Activated CD4-positive, alpha-beta T cell treated with anti-CD3 and anti-CD28 coated beads, Interleukin-2, amount 10 ng/mL, durations not matched to agents 24 days and 14 days (primary cell): Measurements from ENCODE around the gene CCDC85A. TPM values are rescaled to one million over a fixed set of nuclear protein-coding genes. Genes with fewer than 3 reads are reported as not detected.

Source experiments
- DNase-seq: peaks from one replicate; pipeline ENCODE4 v3.0.0; 2022
- H3K27ac Mint-ChIP-seq: one replicate; pipeline ENCODE4 v1.8.0; 2022; ENCODE audit warnings: mild to moderate bottlenecking, mixed read lengths
- H3K27me3 Mint-ChIP-seq: one replicate; pipeline ENCODE4 v1.8.0; 2022; ENCODE audit warnings: mixed read lengths
- H3K36me3 Mint-ChIP-seq: one replicate; pipeline ENCODE4 v1.8.0; 2022; ENCODE audit warnings: low read depth, mild to moderate bottlenecking, mixed read lengths
- H3K4me1 Mint-ChIP-seq: one replicate; pipeline ENCODE4 v1.8.0; 2021; ENCODE audit warnings: mixed read lengths
- H3K4me3 Mint-ChIP-seq: one replicate; pipeline ENCODE4 v1.8.0; 2022; ENCODE audit warnings: mild to moderate bottlenecking, moderate library complexity, mixed read lengths
- H3K9me3 Mint-ChIP-seq: one replicate; pipeline ENCODE4 v1.8.0; 2021; ENCODE audit warnings: mixed read lengths
- intact Hi-C: fragments of 100-400 bp; cut with micrococcal nuclease; formaldehyde crosslinking; loops from one replicate; pipeline ENCODE4 v1.15.1; 2023
- total RNA-seq: library from RNA; stranded (reverse); gene quantifications from 2 replicates; pipeline ENCODE4 v1.2.3, GENCODE V29; 2022

Gene CCDC85A
- total RNA-seq, 1 donor from 2014 or later: not detected

DNA sequence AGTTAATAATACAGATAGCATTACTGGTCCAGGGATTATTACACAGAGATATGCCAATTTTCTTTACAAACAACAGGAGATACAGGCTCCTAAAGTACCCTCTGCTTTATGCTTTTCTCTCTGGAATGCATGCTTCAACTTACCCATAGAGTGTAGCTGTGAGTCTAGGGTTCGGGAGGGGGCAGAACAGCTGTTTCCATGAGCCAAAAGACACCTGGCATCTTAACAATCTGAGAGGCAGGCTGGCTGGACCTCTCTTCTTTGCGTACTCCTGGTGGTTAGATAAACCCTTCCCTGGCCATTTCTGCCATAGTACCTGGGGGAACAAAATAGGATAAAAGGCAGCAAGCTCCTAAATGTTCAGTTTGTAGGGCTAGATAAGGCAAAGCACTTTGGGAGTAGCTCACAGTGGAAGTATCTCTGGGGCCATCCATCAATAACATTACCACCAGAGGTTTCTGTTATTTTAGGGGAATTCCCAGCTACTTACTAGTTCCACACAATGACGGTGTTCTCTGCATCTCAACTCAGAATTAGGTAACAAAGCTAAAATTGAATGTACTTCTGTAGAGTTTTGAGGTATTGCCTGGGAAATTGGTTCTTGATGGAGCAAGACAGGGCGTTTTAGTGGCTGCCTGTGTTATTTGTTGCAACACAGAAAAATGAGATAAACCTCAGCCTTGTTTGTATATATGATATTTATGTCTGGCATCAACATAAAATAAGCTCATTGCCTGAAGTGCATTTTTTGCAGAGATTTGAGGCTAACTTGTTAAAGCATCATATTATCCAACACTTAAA lies 6.2 kb upstream of the CCDC85A start:
- intact Hi-C loops: no loop called here
- H3K36me3 Mint-ChIP-seq: no peaks in the 10 kb centered on the region
- H3K4me1 Mint-ChIP-seq: no peaks in the 10 kb centered on the region
- peaks cover 12% of the 10 kb centered on the region for H3K27me3 Mint-ChIP-seq
- no peaks in the 10 kb centered on the region for H3K9me3 Mint-ChIP-seq
- DNase-seq: no peak
- H3K27ac Mint-ChIP-seq: no peak overlapping the region
- H3K4me3 Mint-ChIP-seq: no peak overlapping the region

DNA sequence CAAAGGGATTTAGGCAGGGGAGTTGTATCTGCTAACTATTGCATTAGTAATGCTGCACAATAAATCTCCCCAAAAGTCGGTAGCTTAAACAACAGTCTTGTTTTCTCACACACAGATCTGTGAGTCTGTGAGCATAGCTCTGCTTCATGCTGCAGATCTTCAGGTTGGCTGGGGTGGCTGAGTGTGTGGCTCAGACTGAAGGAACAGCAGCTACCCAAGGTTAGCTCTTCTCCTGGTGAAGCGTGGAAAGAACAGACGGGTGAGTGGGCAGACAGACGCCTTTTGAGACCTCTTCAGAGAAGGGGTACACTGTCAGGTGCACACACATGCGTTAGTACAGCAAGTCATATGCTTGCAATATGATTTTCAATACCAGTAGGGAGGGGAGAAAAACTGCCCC lies 3.9 kb upstream of the CCDC85A start:
- H3K27me3 Mint-ChIP-seq: peaks cover 19% of the 10 kb centered on the region
- no peaks in the 10 kb centered on the region for H3K36me3 Mint-ChIP-seq
- no peaks in the 10 kb centered on the region for H3K9me3 Mint-ChIP-seq
- H3K27ac Mint-ChIP-seq: no peak overlapping the region
- H3K4me1 Mint-ChIP-seq: peaks cover 2% of the 10 kb centered on the region
- no peak for DNase-seq
- intact Hi-C loops: loop anchor here (5.0 kb wide), 2 partner anchors 567 to 1317 kb away; no protein-coding TSS in a partner anchor
- no peak overlapping the region for H3K4me3 Mint-ChIP-seq

DNA sequence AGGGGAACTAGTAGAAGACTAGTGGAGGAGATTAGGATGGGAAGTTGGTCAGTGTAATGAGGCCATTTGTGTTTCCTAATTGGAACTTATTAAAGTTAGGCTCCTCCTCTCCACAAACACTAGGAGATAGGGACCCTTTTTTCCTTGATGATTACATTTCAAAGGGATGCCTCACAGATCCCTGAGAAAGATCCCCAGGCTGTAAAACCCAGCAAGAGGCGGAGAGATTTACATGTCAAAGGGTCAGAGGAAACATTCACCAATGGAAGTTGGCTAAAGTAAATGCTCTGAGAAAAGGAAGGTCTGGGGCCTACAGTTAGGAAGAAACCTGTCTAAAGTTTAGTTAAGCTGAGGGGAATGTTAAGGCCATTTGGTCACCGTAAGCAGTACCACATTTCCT lies 1.4 kb upstream of the CCDC85A start:
- H3K27ac Mint-ChIP-seq: no peak overlapping the region
- peaks cover 5% of the 10 kb centered on the region for H3K4me1 Mint-ChIP-seq
- H3K27me3 Mint-ChIP-seq: peaks cover 43% of the 10 kb centered on the region
- no peaks in the 10 kb centered on the region for H3K9me3 Mint-ChIP-seq
- DNase-seq: no peak
- no peak overlapping the region for H3K4me3 Mint-ChIP-seq
- no peaks in the 10 kb centered on the region for H3K36me3 Mint-ChIP-seq
- intact Hi-C loops: loop anchor here (2.0 to 5.0 kb wide), 3 partner anchors 565 to 1334 kb away; no protein-coding TSS in a partner anchor

DNA sequence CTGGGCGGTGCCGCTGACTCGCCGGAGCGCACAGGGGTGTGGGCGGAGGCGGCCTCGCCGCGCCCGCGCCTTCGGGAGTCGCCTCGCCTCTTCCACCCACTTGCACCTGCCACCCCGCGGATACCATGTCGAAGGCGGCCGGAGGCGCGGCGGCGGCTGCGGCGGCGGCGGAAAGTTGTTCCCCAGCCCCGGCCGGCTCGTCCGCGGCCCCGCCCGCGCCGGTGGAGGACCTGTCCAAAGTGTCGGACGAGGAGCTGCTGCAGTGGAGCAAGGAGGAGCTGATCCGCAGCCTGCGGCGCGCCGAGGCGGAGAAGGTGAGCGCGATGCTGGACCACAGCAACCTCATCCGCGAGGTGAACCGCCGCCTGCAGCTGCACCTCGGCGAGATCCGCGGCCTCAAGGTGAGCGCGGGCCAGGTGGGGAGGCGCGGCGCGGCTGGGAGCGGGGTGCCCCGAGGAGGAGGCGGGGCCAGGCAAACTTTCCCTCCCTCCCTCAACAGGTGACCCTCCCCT lies 766 bp downstream of the CCDC85A start:
- H3K36me3 Mint-ChIP-seq: no peaks in the 10 kb centered on the region
- no peaks in the 10 kb centered on the region for H3K9me3 Mint-ChIP-seq
- no peak overlapping the region for H3K27ac Mint-ChIP-seq
- peaks cover 50% of the 10 kb centered on the region for H3K27me3 Mint-ChIP-seq
- peaks cover 5% of the 10 kb centered on the region for H3K4me1 Mint-ChIP-seq
- intact Hi-C loops: loop anchor here (5.0 kb wide), 2 partner anchors 563 to 1313 kb away; no protein-coding TSS in a partner anchor
- DNase-seq: peak; percentile 56
- H3K4me3 Mint-ChIP-seq: no peak overlapping the region

DNA sequence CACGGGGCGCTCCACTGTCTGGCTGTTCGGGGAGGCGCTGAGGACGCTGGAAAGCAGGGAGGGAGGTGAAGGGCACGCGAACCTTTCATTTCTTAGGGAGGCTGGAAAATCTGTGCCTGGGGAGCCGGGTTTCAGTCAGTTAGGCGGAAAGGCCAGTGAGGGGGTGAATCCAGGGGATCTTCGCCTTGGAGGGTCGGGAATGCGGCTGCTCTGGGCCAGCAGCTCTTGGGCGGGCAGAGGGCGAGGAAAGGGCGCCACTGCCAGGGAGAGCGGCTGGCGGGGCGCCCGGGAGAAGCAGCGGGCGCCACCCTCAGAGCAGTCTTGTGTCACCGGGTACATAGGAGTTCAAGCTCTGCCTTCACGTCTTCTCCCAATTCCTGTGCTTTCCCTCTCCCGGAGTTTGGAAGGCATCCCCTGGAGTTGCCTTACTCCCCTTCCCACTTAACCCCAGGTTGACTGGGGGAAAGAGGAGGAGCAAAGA lies 1.4 kb downstream of the CCDC85A start:
- Mint-ChIP-seq H3K9me3 (no peaks in the 10 kb centered on the region), H3K27ac (no peak overlapping the region), H3K36me3 (no peaks in the 10 kb centered on the region), H3K27me3 (peaks cover 50% of the 10 kb centered on the region), H3K4me3 (peak overlapping the region; percentile 50), H3K4me1 (peaks cover 5% of the 10 kb centered on the region)
- intact Hi-C loops: no loop called here
- DNase-seq: no peak

DNA sequence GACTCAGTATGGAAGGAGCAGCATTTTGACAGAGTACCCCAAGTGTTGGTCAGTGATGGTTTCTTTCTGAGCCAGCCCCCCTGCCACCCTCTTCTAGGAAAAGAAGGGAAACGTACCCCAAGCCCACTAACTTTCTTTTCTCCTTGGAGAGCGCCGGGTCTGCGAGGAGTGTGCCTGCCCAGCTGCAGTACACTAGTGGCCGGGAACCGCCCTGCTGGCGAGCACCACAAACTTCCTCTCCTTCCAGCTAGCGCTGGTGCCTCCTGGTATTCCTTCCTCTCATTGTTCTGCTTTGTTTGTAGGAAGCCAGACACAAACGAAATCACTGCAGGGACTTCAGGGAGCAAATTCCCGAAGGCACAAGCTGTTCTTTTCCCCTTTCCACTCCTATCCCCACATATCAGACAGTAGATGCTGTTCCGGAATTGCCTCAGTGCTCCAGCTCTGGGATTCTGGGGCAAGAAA lies 1.8 kb downstream of the CCDC85A start:
- no peak for DNase-seq
- Mint-ChIP-seq H3K9me3 (no peaks in the 10 kb centered on the region), H3K27me3 (peaks cover 50% of the 10 kb centered on the region), H3K36me3 (no peaks in the 10 kb centered on the region), H3K4me3 (peak overlapping the region; percentile 50), H3K27ac (no peak overlapping the region), H3K4me1 (peaks cover 5% of the 10 kb centered on the region)
- intact Hi-C loops: no loop called here

DNA sequence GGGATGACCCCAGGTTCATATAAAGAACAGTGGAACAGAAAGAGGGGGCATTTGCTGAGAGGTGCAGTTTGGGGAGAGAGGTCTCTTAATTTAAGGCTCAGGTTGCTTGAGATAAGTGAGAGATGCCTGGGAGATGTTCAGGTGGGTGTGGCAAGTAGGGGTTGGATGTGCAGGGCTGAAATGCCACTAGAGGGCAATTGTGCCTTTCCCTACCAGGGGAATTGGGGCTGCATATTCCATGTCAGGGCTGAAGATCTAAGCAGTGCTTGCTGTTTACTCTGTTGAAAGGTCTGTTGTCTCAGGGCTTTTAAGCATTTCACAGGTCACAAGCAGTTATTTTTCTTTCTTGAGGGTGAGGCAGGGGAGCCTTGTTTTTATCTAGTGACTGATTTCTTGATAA lies 7.8 kb downstream of the CCDC85A start:
- Mint-ChIP-seq H3K36me3 (no peaks in the 10 kb centered on the region), H3K27ac (no peak overlapping the region), H3K4me3 (no peak overlapping the region), H3K9me3 (no peaks in the 10 kb centered on the region), H3K4me1 (no peaks in the 10 kb centered on the region), H3K27me3 (peaks cover 15% of the 10 kb centered on the region)
- DNase-seq: no peak
- intact Hi-C loops: no loop called here

DNA sequence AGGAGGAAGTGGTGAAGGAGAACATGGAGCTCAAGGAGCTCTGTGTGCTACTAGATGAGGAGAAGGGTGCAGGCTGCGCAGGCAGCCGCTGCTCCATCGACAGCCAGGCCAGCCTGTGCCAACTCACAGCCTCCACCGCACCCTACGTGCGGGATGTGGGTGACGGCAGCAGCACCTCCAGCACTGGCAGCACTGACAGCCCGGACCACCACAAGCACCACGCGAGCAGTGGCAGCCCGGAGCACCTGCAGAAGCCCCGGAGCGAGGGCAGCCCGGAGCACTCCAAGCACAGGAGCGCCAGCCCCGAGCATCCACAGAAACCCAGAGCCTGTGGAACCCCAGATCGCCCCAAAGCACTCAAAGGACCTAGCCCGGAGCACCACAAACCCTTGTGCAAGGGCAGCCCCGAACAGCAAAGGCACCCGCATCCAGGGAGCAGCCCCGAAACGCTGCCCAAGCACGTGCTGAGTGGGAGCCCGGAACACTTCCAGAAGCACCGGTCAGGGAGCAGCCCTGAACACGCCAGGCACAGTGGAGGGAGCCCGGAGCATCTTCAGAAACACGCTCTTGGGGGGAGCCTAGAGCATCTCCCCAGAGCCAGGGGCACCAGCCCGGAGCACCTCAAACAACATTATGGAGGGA lies 9.0 kb downstream of the CCDC85A start:
- Mint-ChIP-seq H3K27ac (no peak overlapping the region), H3K27me3 (peaks cover 4% of the 10 kb centered on the region), H3K4me3 (no peak overlapping the region), H3K9me3 (no peaks in the 10 kb centered on the region), H3K4me1 (no peaks in the 10 kb centered on the region), H3K36me3 (no peaks in the 10 kb centered on the region)
- intact Hi-C loops: no loop called here
- no peak for DNase-seq

DNA sequence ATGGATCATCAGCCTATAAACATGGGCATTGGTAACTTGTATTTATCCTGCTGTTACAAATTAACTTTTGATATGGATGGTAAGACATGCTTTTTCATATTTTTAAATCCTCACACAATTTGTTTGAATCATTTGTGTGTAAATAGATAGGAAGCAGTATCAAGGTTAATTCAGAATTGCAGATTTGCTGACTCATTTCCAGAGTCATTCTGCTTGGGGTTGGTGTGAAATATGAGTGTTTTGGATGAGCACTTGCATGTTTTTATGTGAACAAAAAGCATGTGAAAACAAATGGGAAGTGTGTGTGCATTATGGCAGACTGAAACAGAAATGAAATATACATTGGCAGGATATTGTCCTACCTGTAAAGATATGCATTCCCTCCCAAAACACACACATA lies 11.8 kb downstream of the CCDC85A start:
- Mint-ChIP-seq H3K9me3 (no peaks in the 10 kb centered on the region), H3K27ac (no peak overlapping the region), H3K36me3 (no peaks in the 10 kb centered on the region), H3K4me3 (no peak overlapping the region), H3K4me1 (no peaks in the 10 kb centered on the region), H3K27me3 (no peaks in the 10 kb centered on the region)
- intact Hi-C loops: no loop called here
- DNase-seq: no peak

DNA sequence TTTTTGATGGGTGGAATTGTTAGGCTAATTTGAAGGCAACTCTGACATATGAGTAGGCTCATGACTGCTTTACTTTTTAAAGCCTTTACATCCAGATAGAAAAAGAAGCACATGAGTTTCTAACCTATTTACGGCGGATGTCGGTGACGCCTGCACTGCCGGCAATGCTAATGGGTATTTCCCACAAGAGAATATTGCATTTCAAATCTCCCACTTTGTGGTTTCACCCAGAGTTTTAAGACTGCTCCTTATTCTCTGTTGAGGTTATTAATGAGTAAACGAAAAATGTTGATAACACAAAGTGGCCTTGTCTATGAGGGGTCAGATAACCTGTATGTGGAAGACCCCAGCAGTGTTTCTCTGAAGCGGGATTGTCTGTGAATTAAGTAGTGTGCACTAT lies 14.0 kb downstream of the CCDC85A start:
- intact Hi-C loops: no loop called here
- Mint-ChIP-seq H3K4me3 (no peak overlapping the region), H3K36me3 (no peaks in the 10 kb centered on the region), H3K27ac (no peak overlapping the region), H3K27me3 (no peaks in the 10 kb centered on the region), H3K9me3 (no peaks in the 10 kb centered on the region), H3K4me1 (no peaks in the 10 kb centered on the region)
- no peak for DNase-seq

DNA sequence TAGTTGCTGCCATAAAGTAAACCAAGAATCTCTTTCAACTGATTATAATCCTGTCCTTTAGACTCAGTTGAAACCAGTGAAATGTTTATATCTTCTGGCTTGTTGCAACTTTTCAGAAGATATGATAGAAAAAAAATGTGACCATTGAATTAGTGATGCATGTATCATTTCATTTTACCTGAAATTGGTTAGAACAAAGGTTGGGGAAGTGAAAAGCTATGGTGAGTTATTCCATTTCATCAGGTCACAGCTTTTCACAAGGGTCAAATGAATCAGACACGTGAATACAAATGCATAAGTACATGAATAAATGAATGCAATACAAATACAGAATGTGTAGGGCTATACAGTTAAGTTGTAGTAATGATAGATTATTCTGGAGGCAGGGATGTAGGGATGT lies 15.1 kb downstream of the CCDC85A start:
- DNase-seq: no peak
- Mint-ChIP-seq H3K27me3 (no peaks in the 10 kb centered on the region), H3K27ac (no peak overlapping the region), H3K4me3 (no peak overlapping the region), H3K36me3 (no peaks in the 10 kb centered on the region), H3K4me1 (no peaks in the 10 kb centered on the region), H3K9me3 (no peaks in the 10 kb centered on the region)
- intact Hi-C loops: no loop called here

DNA sequence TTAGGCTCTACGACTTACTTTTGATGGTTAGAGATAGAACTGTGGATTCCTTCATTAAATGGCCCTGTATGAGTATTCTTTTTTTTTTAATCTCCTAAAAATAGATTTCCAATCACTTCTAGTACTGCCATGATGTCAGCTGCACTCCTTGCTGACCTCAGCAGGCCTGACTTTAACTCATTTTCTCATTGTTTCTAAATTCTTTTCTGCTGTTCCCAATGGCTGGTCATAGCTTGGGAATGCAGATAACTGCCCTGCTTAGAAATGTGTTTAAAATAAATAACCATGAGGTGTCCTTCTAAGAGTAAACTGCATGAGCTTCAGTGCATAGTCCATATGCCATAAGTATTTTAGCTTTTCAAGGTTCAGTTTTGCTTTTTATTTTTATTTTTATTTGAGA lies 15.7 kb downstream of the CCDC85A start:
- no peaks in the 10 kb centered on the region for H3K36me3 Mint-ChIP-seq
- H3K4me3 Mint-ChIP-seq: no peak overlapping the region
- H3K9me3 Mint-ChIP-seq: no peaks in the 10 kb centered on the region
- H3K27me3 Mint-ChIP-seq: no peaks in the 10 kb centered on the region
- H3K27ac Mint-ChIP-seq: no peak overlapping the region
- DNase-seq: no peak
- intact Hi-C loops: no loop called here
- no peaks in the 10 kb centered on the region for H3K4me1 Mint-ChIP-seq

DNA sequence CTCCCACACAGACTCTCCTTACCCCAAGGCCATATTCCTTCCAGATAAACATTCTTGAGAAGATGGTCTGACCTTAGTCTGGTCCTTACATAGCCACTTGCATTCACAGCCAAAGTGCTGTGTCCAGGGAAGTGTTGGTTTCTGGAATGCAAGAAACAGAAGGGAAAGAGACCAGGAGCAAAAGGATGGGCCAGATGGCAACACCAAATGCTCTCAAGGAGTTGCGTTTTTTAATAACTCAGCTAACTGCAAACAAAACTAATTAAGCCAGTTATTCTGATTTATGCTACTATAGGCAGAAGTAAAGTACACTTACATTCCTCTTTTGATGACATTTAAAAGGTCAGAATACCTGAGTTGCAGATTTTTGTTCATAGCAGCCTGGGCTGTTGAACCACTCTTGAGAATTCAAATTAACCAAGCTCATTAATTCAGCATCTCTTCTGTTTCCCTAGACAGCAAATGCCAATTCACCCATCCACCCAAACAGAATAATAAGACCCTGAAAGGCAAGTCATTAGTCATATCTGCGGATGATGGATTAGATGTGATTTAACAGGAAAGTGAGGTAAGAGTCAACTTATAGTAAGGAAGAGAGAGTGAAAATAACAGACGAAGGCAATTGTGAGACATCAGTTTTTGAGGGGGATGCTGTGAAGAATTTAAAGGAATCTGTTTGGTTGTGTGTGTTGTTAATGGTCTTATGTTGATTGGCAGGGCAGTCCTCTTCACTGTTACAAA lies 18.8 kb downstream of the CCDC85A start:
- Mint-ChIP-seq H3K4me1 (no peaks in the 10 kb centered on the region), H3K4me3 (no peak overlapping the region), H3K36me3 (no peaks in the 10 kb centered on the region), H3K9me3 (no peaks in the 10 kb centered on the region), H3K27me3 (no peaks in the 10 kb centered on the region), H3K27ac (no peak overlapping the region)
- intact Hi-C loops: no loop called here
- no peak for DNase-seq

DNA sequence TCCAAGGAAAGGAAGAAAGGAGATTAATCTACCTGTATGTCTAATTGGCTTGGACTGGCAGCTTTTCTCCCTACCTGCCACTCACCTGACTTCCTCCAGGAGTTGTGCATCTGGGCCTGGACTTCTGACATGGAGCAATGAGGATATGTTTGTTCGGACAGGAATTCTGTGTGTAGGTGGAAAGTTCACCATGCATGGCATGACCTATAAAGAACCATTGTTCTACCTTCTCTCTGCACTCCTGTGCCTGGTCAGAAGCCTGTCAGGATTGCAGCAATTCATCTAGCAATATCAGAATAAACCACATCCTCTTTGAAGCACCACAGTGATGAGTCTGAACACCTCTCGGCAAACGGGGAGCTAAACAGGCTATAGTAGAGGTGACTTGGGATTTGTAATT lies 20.8 kb downstream of the CCDC85A start:
- H3K9me3 Mint-ChIP-seq: no peaks in the 10 kb centered on the region
- H3K27ac Mint-ChIP-seq: no peak overlapping the region
- no peak overlapping the region for H3K4me3 Mint-ChIP-seq
- no peaks in the 10 kb centered on the region for H3K4me1 Mint-ChIP-seq
- H3K36me3 Mint-ChIP-seq: no peaks in the 10 kb centered on the region
- no peaks in the 10 kb centered on the region for H3K27me3 Mint-ChIP-seq
- no peak for DNase-seq
- intact Hi-C loops: no loop called here
